Vagina (tissue), 2 donors: ENCODE data around the gene GSX2. TPM values are rescaled to one million over a fixed set of nuclear protein-coding genes. Genes with fewer than 3 reads are reported as not detected.

ENCODE experiments used
- DNase-seq, 2 donors: peaks; one replicate each; pipeline ENCODE4 v3.0.0-alpha.2; 2017; ENCODE audit errors: extremely low spot score in 2 of 2
- H3K27ac ChIP-seq: fragments of 200-600 bp; sonication (generic); one replicate; pipeline ENCODE4 v1.5.1; 2019
- H3K27me3 ChIP-seq: fragments of 200-600 bp; sonication (generic); one replicate; pipeline ENCODE4 v1.5.1; 2019
- H3K36me3 ChIP-seq, 2 donors: fragments of 200-600 bp; sonication (generic); one replicate each; pipeline ENCODE4 v1.5.1; 2017 to 2019
- H3K4me1 ChIP-seq: fragments of 200-600 bp; sonication (generic); one replicate; pipeline ENCODE4 v1.5.1; 2019
- H3K4me3 ChIP-seq, 2 donors: fragments of 200-600 bp; sonication (generic); 1 replicate in 1 of 2; 2 replicates in 1 of 2; pipeline ENCODE4 v1.5.1; 2016 to 2019
- H3K9me3 ChIP-seq: fragments of 200-600 bp; sonication (generic); one replicate; pipeline ENCODE4 v1.5.1; 2019
- POLR2A ChIP-seq, 2 donors: fragments of 450-650 bp; IDR thresholded peaks; one replicate each; pipeline ENCODE4 v1.6.1; 2017; ENCODE audit warnings: antibody characterized with exemption in 2 of 2, mild to moderate bottlenecking in 2 of 2, moderate library complexity in 2 of 2
- POLR2AphosphoS5 ChIP-seq, 2 donors: sonication (generic); formaldehyde crosslinking; IDR thresholded peaks; one replicate each; pipeline ENCODE4 v1.9.0; 2017; ENCODE audit warnings: antibody characterized with exemption in 2 of 2, mild to moderate bottlenecking in 2 of 2, low read depth in 1 of 2; ENCODE audit not compliant: insufficient read depth in 1 of 2
- intact Hi-C: fragments of 100-400 bp; cut with DNase I; formaldehyde crosslinking; loops from one replicate; pipeline ENCODE4 v1.15.1; 2023
- total RNA-seq: library from RNA; depleted of rRNA; stranded (reverse); fragments of >200 nt; gene quantifications from one replicate; pipeline ENCODE4 v1.2.3, GENCODE V29; 2016
- TF ChIP-seq, protein P1 (sequence below), 3 experiments: fragments of 450-650 bp in 2 of 3; fragments of 200-600 bp in 1 of 3; sonication (generic) in 1 of 3; IDR thresholded peaks; one replicate each; pipeline ENCODE4 v1.5.1; 2017 to 2019; ENCODE audit warnings: antibody characterized with exemption in 3 of 3, mild to moderate bottlenecking in 2 of 3, moderate library complexity in 2 of 3

The GSX2 gene
- total RNA-seq, 1 donor from 2014 or later, result not detected

DNA sequence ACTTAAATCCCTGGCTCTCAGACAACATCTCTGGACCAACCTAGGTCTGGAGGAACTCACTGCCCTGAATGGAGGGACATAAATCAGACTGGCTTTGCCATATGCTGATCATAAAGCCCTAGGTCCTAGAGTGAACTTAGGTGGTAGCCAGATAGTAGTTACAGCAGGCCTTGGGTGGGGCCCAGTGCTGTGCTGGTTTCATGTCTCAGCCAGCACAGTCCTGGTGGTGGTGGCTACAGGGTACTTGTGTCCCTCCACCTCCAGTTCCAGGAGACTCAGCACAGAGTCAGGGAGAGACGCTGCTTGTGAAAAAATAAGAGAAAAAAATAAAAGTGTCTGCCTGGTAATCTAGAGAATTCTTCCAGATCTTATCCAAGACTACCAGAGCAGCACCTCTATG is 40.3 kb downstream of the GSX2 start:
- H3K36me3 ChIP-seq, result no peaks in the 10 kb centered on the region
- H3K27ac ChIP-seq, result no peak overlapping the region
- H3K27me3 ChIP-seq, result no peaks in the 10 kb centered on the region

DNA sequence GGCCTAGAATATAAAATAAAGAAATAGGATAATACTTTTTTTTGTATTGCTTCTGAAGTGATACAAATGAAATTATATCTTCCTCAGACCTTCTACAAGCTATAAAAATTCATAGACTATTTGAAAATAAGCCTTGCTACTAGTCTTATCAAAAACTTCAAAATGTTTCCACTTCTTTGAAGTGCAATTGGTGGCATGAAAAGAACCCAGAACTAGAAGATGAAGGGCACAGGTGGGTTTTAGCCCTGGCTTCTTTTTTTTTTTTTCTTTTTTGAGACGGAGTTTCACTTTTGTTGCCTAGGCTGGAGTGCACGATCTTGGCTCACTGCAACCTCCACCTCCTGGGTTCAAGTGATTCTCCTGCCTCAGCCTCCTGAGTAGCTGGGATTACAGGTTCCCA is 44.2 kb downstream of the GSX2 start:
- no peaks in the 10 kb centered on the region for H3K4me1 ChIP-seq
- no peak overlapping the region for H3K27ac ChIP-seq
- intact Hi-C loops, result no loop called here
- no peaks in the 10 kb centered on the region for H3K9me3 ChIP-seq
- no peak for DNase-seq
- TF ChIP-seq POLR2A (IDR thresholded peaks at IDR 0.05) (no peak), POLR2AphosphoS5 (IDR thresholded peaks at IDR 0.05; ENCODE audit: insufficient read depth in 1 of 2, low read depth in 1 of 2) (no peak)
- TF ChIP-seq, protein P1, sequence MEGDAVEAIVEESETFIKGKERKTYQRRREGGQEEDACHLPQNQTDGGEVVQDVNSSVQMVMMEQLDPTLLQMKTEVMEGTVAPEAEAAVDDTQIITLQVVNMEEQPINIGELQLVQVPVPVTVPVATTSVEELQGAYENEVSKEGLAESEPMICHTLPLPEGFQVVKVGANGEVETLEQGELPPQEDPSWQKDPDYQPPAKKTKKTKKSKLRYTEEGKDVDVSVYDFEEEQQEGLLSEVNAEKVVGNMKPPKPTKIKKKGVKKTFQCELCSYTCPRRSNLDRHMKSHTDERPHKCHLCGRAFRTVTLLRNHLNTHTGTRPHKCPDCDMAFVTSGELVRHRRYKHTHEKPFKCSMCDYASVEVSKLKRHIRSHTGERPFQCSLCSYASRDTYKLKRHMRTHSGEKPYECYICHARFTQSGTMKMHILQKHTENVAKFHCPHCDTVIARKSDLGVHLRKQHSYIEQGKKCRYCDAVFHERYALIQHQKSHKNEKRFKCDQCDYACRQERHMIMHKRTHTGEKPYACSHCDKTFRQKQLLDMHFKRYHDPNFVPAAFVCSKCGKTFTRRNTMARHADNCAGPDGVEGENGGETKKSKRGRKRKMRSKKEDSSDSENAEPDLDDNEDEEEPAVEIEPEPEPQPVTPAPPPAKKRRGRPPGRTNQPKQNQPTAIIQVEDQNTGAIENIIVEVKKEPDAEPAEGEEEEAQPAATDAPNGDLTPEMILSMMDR (IDR thresholded peaks at IDR 0.05), result no peak
- H3K27me3 ChIP-seq, result no peaks in the 10 kb centered on the region
- no peaks in the 10 kb centered on the region for H3K36me3 ChIP-seq
- no peak overlapping the region for H3K4me3 ChIP-seq

More for the DNA sequence above, 40.3 kb downstream of the GSX2 start:
- TF ChIP-seq POLR2AphosphoS5 (IDR thresholded peaks at IDR 0.05; ENCODE audit: insufficient read depth in 1 of 2, low read depth in 1 of 2) (no peak), POLR2A (IDR thresholded peaks at IDR 0.05) (no peak)
- TF ChIP-seq, protein P1 (IDR thresholded peaks at IDR 0.05), result no peak
- no peaks in the 10 kb centered on the region for H3K4me1 ChIP-seq
- H3K4me3 ChIP-seq, result no peak overlapping the region
- intact Hi-C loops, result no loop called here
- no peak for DNase-seq
- H3K9me3 ChIP-seq, result no peaks in the 10 kb centered on the region

GRCh38 chr4:54144661-54145171 is 44.8 kb downstream of the GSX2 start:
- no peak overlapping the region for H3K27ac ChIP-seq
- no peaks in the 10 kb centered on the region for H3K36me3 ChIP-seq
- TF ChIP-seq POLR2AphosphoS5 (IDR thresholded peaks at IDR 0.05; ENCODE audit: insufficient read depth in 1 of 2, low read depth in 1 of 2), result no peak
- TF ChIP-seq, protein P1 (IDR thresholded peaks at IDR 0.05), result no peak
- TF ChIP-seq POLR2A (IDR thresholded peaks at IDR 0.05), result no peak
- intact Hi-C loops, result no loop called here
- H3K27me3 ChIP-seq, result no peaks in the 10 kb centered on the region
- no peaks in the 10 kb centered on the region for H3K4me1 ChIP-seq
- H3K4me3 ChIP-seq, result no peak overlapping the region
- no peak for DNase-seq
- H3K9me3 ChIP-seq, result no peaks in the 10 kb centered on the region

- no peak for DNase-seq
- intact Hi-C loops, result no loop called here
- Histone ChIP-seq H3K27ac (no peak overlapping the region), H3K9me3 (no peaks in the 10 kb centered on the region), H3K27me3 (no peaks in the 10 kb centered on the region), H3K4me3 (no peak overlapping the region), H3K36me3 (no peaks in the 10 kb centered on the region), H3K4me1 (no peaks in the 10 kb centered on the region)
- TF ChIP-seq POLR2AphosphoS5 (IDR thresholded peaks at IDR 0.05; ENCODE audit: insufficient read depth in 1 of 2, low read depth in 1 of 2), result no peak
- TF ChIP-seq POLR2A (IDR thresholded peaks at IDR 0.05), result no peak
- TF ChIP-seq, protein P1 (IDR thresholded peaks at IDR 0.05), result no peak
Measured at GRCh38 chr4:54146139-54146538, 46.2 kb downstream of the GSX2 start.

- no peak for DNase-seq
- H3K9me3 ChIP-seq, result no peaks in the 10 kb centered on the region
- intact Hi-C loops, result no loop called here
- H3K4me1 ChIP-seq, result no peaks in the 10 kb centered on the region
- H3K27me3 ChIP-seq, result no peaks in the 10 kb centered on the region
- no peak overlapping the region for H3K4me3 ChIP-seq
- H3K36me3 ChIP-seq, result no peaks in the 10 kb centered on the region
- H3K27ac ChIP-seq, result no peak overlapping the region
- TF ChIP-seq, protein P1 (IDR thresholded peaks at IDR 0.05), result no peak
- TF ChIP-seq POLR2A (IDR thresholded peaks at IDR 0.05), result no peak
- no peak for TF ChIP-seq POLR2AphosphoS5 (IDR thresholded peaks at IDR 0.05; ENCODE audit: insufficient read depth in 1 of 2, low read depth in 1 of 2)
Measured at GRCh38 chr4:54149323-54149722, 49.4 kb downstream of the GSX2 start.
